GM18507 (cell line): ENCODE measurements around the gene LSS.
"Not testable (repeated sequence)": the region's sequence is repeated elsewhere in the genome, so short reads cannot be mapped to it uniquely, and the experiment has no call there.

ENCODE experiments used
- DNase-seq: peaks from one replicate; pipeline ENCODE4 v3.0.0; 2011; ENCODE audit warnings: low read depth; ENCODE audit not compliant: insufficient read length; ENCODE audit errors: extremely low spot score
- FAIRE-seq: peaks from 2 replicates; lab custom pipeline; 2011; peaks lifted over from hg19 to GRCh38; lab: Jason Lieb, UNC

LSS gene

DNA sequence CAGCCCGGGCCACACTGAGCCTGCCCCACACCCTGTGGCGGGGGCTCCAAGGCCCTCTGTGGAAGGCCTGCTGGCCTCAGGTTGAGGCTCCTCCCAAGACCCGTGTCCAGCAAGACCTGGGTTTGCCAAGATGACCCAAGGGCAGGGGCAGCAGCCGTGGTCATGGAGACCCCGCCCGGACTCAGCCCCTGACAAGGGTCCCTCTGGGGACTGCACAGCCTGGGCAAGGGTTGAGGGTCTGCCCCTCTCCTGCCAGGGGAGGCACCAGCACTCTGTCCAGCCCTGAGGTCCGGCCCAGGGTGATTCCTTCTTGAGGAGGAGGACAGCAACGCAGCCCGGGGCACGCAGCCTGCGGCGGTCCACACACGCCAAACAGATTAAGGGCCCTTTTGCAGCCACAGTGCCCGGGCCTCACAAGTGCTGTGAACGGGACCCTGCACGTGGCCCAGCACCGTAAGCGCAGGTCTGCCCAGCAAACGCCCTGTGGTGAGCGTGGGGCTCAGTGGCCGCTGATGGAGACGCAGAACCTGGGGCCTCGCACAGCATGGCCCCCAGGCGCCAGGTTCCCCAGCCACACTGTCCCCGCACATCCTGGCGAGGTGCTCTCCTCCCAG lies 47.7 kb downstream of the LSS start:
- DNase-seq (no peak), FAIRE-seq (no peak)

- DNase-seq (no peak), FAIRE-seq (no peak)
Measured at GRCh38 chr21:46180079-46180722, 48.4 kb downstream of the LSS start.

GRCh38 chr21:46179708-46180078 lies 48.9 kb downstream of the LSS start:
- DNase-seq (no peak), FAIRE-seq (no peak)

DNA sequence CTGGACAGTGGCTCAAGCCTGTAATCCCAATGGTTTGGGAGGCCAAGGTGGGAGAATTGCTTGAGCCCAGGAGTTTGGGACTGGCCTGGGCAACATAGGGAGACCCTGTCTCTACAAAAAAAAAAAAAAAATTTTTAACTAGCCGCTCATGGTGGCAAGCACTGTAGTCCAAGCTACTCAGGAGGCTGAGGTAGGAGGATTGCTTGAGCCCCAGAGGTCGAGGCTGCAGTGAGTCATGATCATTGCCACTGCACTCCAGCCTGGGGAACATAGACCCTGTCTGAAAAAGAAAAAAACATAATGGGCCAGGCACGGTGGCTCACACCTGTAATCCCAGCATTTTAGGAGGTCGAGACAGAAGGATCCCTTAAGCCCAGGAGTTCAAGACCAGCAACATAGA lies 49.6 kb downstream of the LSS start:
- DNase-seq = no peak
- no peak for FAIRE-seq

DNA sequence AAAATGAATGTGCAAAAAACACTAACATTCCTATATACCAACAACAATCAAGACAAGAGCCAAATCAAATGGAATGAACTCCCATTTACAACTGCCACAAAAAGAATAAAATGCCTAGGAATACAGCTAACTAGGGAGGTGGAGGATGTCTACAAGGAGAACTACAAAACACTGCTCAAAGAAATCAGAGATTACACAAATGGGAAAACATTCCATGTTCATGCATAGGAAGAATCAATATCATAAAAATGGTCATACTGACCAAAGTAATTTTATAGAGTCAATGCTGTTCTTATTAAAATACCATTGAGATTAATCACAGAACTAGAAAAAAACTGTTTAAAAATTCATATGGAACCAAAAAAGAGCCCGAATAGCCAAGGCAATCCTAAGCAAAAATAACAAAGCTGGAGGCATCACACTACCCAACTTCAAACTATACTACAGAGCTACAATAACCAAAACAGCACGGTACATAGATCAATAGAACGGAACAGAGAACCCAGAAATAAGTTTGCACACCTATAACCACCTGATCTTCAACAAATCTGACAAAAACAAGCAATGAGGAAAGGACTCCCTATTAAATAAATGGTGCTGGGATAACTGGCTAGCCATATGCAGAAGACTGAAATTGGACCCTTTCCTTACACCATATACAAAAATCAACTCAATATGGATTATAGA lies 52.0 kb downstream of the LSS start:
- not testable (repeated sequence) for DNase-seq, FAIRE-seq

DNA sequence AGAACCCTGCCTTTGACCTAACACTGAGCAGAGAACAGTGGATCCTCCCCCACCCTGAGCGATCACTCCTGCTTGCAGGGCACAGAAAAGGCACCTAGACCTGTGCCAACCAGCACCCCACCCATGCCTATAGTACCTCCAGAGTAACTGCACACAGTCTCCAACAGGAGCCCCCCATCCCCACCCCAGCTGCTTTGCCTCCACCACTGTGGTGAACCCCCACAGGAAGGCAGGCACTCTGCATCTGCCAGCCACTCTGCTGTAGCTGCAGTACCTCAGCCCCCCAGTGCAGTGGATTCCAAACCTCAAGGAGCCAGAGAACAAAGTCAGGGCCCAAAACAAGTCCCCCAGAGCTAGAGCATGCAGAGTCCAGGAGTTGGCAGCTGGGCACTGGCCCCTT lies 55.0 kb downstream of the LSS start:
- no peak for FAIRE-seq
- no peak for DNase-seq

GRCh38 chr21:46172863-46173528 lies 55.6 kb downstream of the LSS start:
- DNase-seq = no peak
- FAIRE-seq = no peak

DNA sequence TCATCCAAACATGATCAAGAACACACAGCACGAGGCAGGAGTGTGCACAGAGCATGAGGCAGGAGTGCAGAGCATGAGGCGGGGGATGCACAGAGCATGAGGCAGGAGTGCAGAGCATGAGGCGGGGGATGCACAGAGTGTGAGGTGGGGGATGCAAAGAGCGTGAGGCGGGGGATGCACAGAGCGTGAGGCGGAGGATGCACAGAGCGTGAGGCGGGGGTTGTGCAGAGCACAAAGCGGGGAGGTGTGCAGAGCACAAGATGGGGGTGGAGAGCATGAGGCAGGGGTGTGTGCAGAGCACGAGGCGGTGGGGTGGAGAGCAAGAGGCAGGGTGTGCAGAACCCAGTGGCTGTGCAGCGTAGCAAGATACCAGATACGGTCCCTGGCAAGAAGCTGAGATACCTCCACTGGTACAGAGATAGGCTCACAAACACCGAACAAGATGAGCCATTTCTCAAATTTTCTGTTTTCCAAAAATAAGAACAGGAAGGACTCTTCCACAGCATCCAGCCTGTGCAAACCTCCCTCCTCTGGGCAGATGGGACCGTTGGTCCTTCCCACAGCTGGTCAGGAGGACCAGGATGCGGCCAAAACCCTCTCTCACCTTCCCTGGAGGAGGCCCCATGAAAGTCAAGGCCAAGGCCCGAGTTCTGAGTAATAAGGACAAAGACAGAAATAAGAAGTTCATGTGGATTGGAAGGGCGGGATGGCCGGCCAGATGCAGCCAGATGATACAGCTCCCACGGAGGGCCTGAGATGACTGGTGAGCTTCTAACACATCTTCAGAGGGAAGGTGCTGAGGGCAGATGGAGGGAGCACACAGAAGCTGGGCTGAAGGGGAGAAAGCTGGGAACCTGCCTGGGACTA lies 56.3 kb downstream of the LSS start:
- DNase-seq (no peak), FAIRE-seq (no peak)

GRCh38 chr21:46171585-46171984 lies 57.0 kb downstream of the LSS start:
- no peak for DNase-seq
- no peak for FAIRE-seq

DNA sequence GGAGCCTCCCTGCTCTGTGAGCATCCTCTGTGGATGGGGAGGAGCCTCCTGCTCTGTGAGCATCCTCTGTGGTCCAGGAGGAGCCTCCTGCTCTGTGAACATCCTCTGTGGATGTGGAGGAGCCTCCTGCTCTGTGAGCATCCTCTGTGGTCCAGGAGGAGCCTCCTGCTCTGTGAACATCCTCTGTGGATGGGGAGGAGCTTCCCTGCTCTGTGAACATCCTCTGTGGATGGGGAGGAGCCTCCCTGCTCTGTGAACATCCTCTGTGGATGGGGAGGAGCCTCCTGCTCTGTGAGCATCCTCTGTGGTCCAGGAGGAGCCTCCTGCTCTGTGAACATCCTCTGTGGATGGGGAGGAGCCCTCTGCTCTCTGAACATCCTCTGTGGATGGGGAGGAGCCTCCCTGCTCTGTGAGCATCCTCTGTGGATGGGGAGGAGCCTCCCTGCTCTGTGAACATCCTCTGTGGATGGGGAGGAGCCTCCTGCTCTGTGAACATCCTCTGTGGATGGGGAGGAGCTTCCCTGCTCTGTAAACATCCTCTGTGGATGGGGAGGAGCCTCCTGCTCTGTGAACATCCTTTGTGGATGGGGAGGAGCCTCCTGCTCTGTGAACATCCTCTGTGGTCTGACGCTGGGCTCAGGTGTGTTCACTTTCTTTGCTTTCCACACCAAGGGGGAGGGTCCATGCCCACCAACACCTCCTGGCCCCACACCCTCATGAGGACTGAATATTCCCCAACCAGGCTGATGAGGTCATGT lies 58.0 kb downstream of the LSS start:
- FAIRE-seq, DNase-seq: not testable (repeated sequence)

DNA sequence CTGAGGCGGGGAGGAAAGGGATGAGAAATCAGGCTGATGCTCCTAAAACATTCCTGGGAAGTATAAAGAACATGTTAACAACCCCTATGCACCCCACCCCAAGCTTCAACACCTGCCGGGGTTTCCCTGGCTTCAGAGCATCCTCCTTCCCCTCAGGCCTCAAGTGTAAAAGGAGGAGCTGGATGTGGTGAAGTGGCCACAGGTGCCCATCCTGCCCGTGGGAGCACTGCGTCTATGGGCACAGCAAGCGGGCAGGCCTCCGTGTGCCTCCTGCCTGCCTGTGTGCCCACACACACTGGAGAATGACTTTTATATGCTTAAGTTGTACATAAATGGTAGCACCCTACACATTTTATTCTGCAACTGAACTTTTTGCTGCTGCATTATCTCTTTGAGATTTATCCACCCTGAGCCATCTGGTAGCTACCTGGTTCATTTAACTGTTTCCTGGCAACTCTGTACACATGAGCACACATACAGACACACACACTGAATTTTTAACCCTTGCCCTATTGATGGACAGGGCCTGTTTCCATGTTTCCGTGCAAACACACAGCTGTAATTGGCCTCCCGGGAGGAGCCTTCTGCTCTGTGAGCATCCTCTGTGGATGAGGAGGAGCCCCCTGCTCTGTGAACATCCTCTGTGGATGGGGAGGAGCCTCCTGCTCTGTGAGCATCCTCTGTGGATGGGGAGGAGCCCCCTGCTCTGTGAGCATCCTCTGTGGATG lies 59.8 kb downstream of the LSS start:
- FAIRE-seq = no peak
- DNase-seq = no peak

GRCh38 chr21:46168238-46168637 lies 60.3 kb downstream of the LSS start:
- DNase-seq (no peak), FAIRE-seq (no peak)

DNA sequence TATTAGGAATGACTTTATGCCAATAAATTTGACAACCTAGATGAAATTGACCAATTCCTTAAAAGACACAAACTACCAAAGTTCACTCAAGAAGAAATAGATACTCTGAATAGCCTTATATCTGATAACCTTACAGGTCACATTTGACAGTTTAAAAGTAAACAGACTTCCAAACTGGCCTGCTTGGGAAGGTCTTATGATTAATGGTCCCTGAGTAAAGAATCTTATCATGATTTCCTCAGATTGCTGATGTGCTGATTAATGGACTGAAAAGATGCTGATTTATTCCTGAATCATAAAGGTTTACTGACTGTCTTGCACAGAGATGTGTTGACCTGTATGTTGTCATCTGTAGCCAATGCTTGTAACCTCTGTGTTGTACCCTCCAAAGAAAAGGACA lies 63.5 kb downstream of the LSS start:
- DNase-seq (no peak), FAIRE-seq (no peak)

GRCh38 chr21:46163380-46163779 lies 65.2 kb downstream of the LSS start:
- FAIRE-seq (no peak), DNase-seq (no peak)

DNA sequence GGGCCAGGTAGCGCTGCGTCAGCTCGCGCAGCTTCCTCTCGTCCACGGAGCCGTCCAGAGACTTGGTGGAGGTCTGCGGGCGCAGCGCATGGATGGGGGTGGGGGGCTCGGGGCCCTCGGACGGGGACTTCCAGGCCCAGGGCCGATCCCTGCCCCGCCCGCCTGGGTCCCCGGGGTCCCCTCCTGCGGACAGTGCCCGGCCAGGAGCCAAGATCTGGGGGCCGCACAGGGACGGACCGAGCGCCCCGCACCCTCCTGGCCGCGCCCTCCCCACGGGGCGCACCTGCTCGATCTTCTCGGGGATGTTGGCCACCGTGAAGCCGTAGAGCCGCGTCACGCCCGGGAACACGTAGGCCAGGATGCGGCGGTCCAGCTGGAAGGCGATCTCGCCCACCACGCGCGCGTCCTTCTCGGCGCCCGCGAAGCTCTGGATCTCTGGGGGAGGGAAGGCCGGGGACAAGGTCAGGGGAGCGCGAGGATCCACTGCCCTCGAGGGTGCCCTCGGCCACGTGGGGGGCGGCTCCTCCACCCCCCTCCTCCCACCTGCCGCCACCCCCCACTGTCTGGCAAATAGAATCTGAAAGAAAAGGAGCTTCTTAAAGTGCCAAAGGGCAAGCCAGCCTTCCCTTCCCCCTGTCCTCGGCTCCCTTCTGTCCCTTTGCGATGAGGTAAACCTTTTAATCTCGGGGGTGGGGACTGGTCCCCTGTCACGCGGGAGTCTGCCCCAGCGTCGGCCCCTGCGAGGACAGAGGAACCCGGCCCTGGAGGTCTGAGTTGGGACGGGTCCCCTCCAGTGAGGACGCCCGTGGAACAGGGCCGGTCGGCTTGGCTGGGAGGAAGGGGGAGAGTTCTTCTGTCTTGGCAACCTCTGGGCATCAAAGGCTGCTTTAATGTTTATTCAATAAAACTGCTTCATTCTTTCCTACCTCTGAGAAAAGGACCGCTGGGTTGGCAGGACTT lies 66.7 kb downstream of the LSS start:
- DNase-seq (no peak), FAIRE-seq (no peak)

GRCh38 chr21:46160907-46161632 lies 67.5 kb downstream of the LSS start:
- FAIRE-seq = no peak
- no peak for DNase-seq

DNA sequence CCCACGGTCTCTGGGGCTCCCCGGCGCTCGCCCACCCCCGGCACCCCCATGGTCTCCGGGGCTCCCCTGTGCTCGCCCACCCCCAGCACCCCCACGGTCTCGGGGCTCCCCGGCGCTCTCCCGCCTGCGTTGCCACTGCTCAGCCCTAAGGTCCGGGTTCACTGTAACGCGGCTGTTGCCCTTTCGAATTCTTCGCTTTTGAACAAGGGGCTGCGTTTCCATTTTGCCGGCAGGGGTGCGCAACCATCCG lies 68.0 kb downstream of the LSS start:
- FAIRE-seq = no peak
- no peak for DNase-seq
